GM18517 (cell line): ENCODE measurements around the gene SMARCA2.

Experiments used
- ATAC-seq: cut with Tn5 transposase; IDR thresholded peaks from one replicate; pipeline ENCODE4 v1.9.1; 2021; ENCODE audit warnings: mild to moderate bottlenecking, moderate library complexity; ENCODE audit not compliant: unreplicated experiment

SMARCA2 gene

GRCh38 chr9:2086971-2087370 is 71.8 kb downstream of the SMARCA2 start:
- ATAC-seq = no peak

- peak; percentile 77 for ATAC-seq
Measured at GRCh38 chr9:2087500-2088313, 72.6 kb downstream of the SMARCA2 start.

- no peak for ATAC-seq
Measured at GRCh38 chr9:2093920-2094597, 78.9 kb downstream of the SMARCA2 start.

DNA sequence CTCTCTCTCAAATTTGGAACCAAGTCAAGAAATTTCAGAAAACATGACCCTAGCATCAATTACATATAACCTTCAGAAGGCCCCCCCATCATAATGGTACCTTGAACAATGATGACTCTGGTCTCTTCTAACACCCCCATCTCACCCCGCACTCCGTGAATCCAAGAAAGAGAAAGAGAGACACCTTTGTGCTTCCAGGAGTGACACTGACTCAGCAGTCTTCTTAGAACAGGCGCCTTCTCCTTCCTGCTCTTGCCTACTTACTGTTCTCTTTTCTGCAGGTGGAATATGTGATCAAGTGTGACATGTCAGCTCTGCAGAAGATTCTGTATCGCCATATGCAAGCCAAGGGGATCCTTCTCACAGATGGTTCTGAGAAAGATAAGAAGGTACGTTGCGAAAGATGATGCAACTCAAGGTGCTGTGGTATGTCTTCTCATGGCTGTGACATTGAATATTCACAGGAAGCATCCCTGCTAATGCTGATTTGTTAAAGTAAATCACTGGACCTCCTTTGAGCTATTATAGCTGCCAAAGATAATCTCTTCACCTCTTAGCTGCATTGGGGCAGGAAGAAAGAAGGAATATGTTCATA is 81.3 kb downstream of the SMARCA2 start:
- no peak for ATAC-seq

DNA sequence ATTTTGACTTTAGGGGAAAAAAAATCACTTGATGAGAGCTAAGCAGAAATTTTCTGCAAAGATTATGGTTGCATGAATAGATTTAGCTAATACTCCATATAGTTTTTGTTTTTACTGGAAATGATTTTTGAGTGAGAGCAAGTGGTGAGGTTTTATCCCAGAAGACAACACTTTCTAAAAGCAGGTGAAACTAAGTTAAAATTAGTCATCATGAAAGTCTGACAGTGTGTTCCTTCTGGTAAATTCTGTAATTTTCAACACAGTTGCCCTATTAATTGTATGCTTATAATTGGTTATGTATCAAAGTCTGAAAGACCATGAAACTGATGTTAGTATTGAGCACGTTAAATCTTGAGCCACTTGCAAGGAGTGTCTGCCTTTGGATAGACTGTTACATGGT is 91.5 kb downstream of the SMARCA2 start:
- no peak for ATAC-seq

- ATAC-seq = no peak
Measured at GRCh38 chr9:2107906-2108451, 92.8 kb downstream of the SMARCA2 start.

DNA sequence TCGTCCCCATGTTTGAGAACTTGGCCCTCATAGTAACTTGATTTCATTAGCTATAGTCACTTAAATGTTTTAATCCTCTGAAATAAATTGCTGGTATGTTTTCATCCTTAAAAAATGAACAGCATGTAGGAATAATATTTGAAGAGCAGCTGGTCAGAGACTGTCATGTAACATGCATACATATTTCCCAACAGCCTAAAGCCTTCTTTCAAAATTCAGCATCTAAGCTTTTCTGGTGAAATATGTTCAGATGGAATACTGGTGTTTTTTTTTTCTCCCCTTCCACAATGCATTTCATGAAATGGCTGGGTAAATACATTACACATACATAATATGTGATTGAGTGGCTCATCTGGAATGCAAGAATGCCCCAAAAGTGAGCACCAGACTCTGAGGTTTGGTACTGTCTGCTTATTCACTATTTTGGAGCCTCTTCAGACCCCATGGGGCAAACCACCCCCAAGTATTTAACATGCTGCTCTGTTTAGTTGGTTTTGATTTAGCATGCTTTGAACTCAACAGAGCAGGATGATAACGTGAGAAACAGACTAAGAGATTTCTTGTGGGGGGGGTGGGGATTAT is 94.0 kb downstream of the SMARCA2 start:
- ATAC-seq = no peak

GRCh38 chr9:2110036-2110435 is 94.9 kb downstream of the SMARCA2 start:
- no peak for ATAC-seq

DNA sequence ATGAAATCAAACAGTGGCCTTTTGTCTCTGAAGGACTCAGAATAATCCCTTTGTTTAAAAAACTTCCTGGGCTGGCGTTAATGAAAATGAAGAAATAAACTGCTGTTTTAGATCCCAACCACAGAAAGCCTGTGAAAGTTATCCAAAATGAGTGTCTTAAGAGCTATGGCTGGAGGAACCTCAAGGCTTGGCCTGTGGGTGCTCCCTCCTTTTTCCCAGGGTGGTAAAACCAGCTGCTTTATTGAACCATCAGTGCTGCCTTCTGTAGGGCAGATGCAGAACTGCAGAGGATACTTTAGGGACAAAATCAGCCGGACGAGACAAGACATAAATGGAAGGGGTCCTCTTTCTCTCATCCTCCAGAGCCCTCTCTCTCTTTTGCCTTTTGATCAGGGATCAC is 100.9 kb downstream of the SMARCA2 start:
- ATAC-seq = no peak

DNA sequence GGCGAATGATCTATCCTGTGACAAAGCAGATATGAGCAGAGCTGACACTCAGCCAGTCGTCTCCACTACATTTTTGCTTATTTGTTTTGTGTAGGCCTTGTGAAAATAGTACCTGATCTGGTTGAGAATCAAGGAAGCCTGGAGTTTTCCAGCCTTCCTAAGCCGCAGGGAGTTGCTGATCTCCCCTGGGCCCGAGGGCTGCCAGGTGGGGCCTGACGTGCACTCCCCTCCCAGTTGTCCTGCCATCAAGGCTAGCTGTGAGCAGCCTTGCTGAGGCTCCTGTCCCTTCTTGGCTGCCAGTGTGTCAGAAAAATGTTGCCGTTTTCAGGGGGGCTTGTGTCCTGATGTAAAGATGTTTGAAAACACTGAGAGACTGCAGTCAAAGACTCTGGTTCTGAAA is 102.4 kb downstream of the SMARCA2 start:
- ATAC-seq = no peak

GRCh38 chr9:2119566-2119965 is 104.4 kb downstream of the SMARCA2 start:
- no peak for ATAC-seq

DNA sequence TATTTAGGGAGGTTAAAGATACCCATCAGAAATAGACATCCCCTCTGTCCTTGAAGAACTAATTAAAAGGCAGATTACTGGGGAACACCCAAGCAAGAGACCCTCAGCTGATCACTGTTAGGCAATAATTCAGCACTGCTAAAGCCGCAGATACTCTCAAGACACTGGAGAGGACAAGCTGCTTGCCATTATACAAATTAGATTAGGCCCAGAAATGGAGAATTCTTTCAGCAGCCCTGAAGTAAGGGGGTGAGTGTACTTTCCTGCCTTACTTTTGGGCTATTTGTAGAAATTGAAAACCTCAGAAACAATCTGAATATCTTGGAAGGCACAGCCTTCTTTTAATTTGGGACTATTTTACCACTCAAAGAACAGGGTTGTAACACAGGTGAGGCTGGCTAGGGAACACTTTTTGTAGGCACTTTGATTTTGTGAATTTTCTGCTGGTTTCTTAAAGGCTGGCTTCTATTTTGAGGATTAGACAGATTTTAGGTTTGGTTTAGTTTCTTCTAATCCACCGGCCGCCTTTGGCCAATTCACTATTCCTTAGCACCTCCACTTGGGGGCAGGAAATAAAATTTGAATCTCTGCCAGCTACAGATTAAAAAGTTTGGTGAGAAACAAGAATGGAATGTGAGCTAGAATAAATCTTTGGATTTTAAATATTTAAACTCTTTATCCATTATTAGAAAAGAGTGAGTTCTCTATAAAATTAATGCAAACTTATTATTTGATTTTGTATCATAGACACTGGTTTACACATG is 106.0 kb downstream of the SMARCA2 start:
- no peak for ATAC-seq

- no peak for ATAC-seq
Measured at GRCh38 chr9:2122299-2122698, 107.2 kb downstream of the SMARCA2 start.

DNA sequence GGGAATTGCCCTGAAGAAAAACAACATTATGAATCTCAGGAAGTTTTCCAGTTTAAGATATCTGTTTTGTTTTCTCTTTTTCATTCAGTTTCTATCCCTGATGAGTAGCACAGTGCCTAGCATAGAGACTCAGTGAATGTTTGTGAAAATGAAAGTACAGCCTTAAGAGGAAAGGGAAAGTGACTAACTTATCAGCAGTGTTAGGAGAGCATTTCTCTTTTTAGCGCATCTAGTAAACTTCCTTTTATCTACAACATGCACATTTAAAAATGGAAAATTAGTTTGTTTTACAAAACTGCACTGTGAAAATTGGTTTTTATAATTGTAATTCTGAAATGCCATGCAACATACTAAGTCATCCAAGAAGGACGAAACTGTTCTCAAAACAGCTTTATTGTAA is 110.8 kb downstream of the SMARCA2 start:
- peak; percentile 85 for ATAC-seq

- no peak for ATAC-seq
Measured at GRCh38 chr9:2126331-2126803, 111.2 kb downstream of the SMARCA2 start.

DNA sequence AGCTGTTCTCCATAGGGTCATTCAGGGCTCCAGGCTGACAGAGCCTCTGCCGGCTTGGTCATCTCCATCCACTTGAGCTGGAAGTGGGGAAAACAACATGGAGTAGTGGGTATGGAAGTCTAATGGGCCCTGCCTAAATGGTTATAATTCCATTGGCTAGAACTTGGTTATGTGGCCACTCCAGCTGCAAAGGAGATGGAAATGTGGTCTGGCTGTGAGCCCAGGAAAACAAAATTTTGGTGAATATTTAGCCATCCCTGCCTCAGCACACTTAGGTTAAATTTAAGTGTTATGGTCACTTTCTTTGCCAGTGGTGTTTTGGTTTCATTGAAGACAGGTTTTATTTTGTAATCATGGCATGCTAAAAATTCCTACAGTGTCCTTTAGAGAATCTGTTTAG is 112.3 kb downstream of the SMARCA2 start:
- ATAC-seq = no peak

DNA sequence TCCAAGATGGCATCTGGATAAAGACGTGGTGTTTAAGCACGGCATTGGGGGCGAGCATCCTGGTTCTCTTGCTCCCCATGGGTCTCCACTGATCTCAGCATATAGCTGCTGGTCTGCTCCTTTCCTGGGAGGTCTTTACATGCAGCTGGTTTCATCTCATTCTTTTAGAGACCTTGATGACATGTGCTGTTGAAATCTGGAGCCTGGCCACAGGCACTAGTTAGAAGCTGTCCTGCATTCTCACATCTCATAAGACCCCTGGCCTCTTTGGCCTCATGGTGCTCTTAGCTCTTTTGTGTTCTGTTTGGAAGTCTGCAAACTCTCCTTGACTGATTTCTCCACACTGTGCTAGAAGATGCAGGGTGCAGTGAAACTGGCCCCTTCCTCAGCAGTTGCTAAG is 113.0 kb downstream of the SMARCA2 start:
- ATAC-seq = no peak

DNA sequence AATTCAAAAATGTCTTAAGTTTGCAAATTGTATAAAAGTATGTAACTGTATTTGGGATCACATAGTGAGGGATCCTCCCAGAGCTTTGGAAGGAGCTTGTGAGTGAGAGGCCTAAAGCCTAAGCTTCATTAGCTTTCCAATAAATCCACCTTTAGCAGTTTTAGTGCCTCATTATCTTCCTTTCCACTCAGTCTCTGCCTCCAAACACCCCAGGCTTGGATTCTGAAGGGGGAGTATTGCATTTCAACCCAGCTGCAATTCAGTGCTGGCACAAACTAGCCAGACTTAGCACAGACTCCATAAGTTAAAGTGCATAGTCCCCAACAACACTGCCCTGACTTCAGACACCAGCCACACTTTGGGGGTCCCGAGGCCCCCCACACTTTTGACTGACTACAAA is 113.5 kb downstream of the SMARCA2 start:
- no peak for ATAC-seq

DNA sequence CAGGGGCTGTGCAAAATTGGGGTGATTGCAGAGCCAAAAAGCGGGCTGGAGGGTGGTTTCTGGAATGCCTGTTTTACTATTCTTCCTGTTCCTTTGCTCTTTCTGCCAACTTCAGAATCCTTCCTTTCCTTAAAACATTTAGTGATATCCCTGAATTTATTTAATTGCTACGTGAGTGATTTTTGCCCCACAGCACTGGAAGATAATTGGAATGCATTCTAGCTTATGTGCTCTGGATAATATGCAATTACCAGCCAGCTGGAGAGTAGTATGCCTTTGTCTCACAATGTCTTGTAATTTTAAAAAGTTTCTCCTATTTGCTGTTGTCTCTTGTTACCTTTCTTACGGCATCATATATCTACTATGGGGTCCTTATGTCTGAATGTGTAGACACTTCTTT is 115.8 kb downstream of the SMARCA2 start:
- ATAC-seq = no peak

DNA sequence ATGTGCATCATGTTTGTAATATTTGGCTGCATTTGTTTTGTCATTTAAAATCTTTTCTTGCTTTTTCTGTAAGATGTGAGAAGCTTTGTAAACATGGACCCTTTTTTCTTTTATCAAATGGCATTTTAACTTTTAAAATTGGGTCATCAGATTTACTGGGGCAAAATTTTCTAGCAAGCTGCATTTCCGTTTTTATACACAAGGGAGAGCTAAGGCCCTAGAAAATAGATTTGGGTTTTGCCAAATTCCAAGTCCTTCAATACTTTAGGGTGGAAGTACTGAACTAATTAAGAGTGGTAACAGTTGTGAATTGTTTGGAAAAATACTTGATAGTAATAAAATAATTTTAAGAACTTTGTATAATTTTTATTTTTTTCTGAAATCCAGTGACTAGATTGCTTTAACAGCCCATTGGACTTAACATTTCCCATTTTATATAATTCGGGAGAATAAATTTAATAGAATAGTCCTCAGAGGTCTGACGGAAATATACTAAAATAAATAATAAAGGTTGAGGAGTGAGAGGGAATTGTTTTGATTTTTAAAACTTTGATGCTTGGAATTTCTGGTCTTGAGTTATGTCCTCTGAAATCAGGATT is 117.4 kb downstream of the SMARCA2 start:
- no peak for ATAC-seq
